Stimulated activated CD8-positive, alpha-beta memory T cell treated with anti-CD3 and anti-CD28 coated beads, Interleukin-7, amount 100 ng/mL, for 4 hours (primary cell): Measurements from ENCODE around the gene ABR.
"Not testable (repeated sequence)": the region's sequence is repeated elsewhere in the genome, so short reads cannot be mapped to it uniquely, and the experiment has no call there.

Experiments
- DNase-seq, 2 donors: peaks; one replicate each; pipeline ENCODE4 v3.0.0-alpha.2; 2020; ENCODE audit warnings: low read depth in 2 of 2

The ABR gene

DNA sequence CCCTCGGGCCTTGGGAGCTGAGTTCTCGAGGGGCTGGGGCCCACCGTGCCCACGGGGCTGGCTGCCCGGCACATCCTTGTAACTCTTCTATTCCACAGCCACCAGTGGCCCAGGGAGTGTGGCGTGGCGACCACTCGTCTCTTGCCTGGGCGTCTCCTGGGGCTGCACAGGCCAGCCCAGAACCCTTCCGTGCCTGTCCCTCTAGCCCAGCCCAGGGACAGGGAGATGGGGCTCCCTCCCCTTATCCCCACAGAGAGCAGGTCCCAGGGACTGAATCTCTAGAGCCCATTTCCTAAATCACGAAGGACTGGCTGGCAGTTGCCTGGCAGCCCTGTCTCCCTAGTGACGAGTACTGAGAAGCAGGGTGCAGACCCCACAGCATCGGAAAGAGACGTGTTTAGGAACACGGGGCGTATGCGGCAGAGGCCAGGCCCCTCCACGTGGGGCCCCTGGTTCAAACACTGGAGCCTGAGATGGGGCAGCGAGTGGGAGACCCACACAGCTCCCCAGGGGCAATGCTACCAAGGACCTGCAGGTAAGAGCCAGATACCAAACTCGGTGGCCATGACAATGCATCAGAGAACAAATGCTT is 131.8 kb downstream of the ABR start:
- DNase-seq = no peak

DNA sequence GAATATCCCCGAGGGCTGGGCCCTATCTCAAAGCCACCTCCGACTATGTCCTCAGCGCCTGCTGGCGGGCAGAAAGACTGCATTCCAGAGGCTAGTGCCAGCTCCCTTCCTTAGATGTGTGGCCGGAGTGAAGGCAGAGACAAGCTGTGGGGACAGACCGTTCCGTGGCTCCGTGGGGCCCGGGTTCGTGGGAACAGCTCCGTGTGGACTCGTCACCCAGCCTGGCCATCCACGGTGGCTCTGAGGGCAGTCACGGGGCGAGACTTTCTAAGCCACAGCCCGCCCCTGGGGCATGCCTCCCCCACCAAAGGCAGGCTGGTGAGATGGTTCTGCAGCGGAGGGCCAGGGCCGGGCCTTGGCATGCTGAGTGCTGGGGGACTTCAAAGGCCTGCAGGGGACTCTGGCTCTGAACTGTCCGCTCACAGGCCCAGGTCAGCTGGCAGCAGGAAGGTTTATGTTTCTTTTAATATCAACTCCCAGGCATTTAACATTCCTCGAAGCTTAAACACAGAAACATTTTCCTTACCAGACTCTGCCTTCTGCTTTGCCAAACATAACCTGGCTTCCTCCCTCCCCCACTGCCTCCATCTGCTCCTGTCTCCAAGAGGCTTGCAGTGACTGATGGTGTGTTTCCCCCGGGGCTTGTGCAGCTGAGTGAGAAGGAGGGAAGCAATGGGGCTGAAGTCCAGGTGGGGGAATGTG is 132.5 kb downstream of the ABR start:
- DNase-seq = no peak

GRCh38 chr17:1045456-1045855 is 134.3 kb downstream of the ABR start:
- no peak for DNase-seq

- not testable (repeated sequence) for DNase-seq
Observed at GRCh38 chr17:1044387-1045009, 135.3 kb downstream of the ABR start.

- DNase-seq = no peak
Observed at GRCh38 chr17:1043601-1044251, 136.1 kb downstream of the ABR start.

DNA sequence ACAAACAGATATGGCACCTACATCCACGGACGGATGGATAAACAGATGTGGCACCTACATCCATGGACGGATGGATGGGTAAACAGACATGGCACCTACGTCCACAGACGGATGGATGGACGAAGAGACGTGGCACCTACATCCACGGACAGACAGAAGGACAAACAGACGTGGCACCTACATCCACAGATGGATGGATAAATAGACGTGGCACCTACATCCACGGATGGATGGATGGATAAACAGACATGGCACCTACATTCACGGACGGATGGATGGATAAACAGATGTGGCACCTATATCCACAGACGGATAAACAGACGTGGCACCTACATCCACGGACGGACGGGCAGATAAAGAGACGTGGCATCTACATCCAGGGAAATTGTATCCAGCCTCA is 137.3 kb downstream of the ABR start:
- DNase-seq = no peak

GRCh38 chr17:1041746-1042145 is 138.0 kb downstream of the ABR start:
- no peak for DNase-seq

DNA sequence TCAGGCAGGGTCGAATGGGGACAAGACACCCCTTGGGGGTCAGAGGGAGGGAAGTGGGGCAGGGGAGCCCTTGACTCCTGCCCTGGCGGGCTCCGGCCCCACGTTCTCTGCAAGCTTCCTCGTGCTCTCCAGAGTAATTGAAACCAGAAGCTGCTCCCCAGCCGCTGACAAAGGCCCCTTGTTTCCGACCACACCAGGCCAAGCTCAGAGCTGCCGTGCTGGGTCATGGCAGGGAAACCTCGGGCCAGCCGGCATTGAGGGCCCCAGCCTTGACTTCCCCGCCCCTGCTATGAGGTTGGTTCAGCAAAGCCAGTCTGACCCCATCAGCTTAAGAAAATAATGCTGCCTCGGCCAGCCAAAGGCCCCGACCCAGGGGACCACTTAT is 139.6 kb downstream of the ABR start:
- DNase-seq = no peak

DNA sequence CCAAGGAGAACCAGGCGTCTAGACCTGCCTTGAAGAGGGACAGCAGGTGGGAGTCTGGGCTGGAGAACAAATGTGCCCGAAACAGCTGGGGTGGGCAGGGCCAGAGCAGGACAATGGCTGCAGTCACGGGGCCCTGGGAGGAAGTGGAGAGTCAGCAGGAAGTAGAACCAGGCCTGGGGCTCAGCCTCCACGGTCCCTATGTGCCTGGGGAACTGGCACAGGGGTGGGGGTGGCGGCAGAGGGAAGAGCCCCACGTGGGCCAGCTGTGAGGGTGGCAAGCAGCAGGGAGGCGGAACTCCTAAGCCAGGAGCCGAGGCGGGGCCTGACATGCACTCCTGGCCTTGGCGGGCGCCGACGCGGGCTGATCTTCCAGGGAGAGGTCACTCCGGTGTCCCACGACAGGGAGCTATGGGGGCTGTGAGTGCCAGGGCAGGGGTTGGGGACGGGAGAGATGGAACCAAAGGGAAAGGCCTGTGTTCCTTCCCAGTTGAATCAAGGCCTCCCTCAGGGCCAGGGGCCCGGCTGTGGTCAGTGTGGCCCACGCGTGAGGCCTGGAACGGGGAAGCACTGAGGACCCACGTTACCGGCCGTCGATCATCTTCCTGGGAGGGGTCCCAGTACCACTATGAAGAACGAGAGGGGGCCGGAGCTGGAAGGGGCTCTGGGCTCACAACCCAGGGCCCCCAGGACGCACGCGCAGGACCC is 140.1 kb downstream of the ABR start:
- no peak for DNase-seq

GRCh38 chr17:1039123-1039507 is 140.7 kb downstream of the ABR start:
- no peak for DNase-seq

DNA sequence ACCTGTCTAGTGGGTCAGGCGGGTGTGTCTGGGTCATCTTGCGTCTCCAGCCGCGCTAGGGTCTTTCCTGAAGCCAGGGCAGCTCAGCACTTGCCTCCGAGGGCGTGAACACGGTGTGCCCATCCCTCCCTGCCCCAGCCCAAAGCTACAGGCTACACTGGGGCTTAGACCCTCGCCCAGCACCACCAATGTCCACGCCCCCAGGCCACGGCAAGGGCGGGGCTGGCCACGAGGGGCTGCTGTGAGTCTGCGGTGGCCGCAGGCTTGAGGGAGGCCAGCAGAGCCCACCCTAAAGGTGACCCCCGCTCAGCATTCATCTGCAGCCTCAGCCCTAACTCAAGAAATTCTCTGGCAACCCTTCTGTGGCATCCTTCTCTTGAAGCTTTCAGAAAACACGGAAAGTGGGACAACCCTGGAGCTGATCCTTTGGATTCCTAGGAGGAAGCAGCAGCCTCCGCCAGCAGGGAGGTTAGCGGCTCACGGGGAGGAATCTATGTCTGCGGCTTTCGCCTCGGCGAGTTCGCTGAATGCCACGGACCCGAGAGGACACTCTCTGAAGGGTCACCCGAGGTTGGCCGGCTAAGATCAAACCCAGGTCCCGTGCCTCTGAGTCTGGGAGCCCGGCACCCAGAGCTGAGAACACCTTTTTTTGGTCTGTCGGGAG is 141.2 kb downstream of the ABR start:
- DNase-seq = no peak

DNA sequence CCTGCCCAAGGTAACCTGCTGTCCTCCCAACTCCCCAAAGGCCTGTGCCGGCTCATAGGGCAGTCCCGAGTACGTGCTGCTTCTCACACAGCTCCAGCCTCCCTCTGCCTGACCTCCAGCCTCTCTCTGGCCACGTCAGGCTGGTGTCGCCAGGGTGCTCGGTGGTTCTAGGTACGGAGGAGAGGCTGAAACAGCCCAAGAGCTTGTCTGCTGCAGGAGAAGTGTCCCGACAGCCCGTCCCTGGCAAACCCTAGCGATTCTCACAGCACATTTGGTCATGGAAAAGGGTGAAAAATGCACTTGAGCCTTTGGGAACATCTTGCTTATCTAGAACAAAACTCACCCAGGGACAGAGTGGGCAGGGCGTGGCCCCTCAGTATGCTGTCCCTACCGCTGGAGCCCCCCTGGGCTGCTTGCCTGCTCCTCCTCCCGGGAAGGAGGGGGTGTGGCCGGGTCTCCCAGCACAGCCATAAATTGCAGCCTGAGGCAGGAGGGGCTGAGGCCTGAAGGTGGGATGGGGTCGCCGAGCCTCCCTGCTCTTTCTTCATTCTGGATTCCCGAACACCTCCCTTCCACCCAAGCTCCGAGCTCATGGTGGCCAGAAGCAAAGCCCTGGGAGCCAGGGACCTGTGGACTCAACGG is 142.4 kb downstream of the ABR start:
- no peak for DNase-seq

- DNase-seq = no peak
Observed at GRCh38 chr17:1036845-1037237, 142.9 kb downstream of the ABR start.

DNA sequence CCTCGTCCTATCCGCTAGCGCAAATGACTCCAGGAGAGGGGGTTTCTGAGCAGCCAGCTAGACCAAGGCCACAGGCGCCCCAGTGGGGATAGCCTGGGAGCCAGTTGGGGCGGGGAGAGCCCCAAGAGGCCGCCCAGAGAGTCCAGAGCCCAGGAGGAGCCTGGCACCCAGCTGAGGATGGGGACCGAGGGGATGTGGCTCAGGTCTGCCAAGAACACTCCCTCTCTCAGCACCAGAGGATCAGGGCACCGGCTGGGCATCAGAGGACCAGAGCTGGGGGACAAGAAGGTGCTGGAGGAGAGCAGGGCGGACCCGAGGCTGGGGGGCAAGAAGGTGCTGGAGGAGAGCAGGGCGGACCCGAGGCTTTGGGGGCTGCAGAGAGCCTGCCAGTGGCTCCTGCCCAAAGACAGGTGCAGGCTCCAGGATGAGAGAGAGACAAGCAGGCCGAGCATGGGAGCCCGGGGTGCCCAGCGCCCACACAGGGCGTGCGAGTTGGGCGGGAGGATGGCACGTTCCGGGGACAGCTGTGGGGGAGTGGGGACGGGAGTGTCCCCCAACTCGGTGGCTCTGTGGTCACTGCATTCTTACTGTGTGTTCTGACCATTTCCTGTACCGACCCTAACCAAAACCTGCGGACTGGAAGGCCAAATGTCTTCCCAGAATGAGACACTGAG is 143.5 kb downstream of the ABR start:
- no peak for DNase-seq

DNA sequence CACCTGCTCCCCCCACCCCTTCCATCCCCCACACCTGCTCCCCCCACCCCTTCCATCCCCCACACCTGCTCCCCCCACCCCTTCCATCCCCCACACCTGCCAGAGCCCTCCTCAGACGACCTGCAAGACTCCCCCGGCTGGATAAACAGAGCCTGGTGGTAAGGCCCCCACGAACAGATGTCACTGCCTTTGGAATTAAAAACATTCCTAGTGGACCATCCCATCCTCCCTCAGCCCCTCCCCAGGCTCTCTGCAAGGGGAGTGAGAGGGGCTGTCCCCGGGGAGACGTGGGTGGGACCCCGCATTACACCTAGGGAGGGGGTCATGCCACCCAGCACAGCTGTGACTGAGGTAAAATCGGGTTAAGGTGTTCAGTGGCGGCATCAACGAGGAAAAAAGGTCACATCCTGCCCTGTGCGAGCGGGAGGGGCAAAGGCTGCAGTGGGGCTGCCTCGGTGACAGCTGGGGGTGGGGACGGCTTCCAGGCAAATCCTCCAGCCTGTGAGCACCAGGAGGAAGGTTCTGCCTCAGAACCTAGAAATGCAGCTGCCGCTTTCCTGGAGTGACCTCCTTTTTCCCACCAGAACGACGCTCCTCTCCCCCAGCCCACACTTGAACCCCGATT is 144.1 kb downstream of the ABR start:
- DNase-seq = no peak

- DNase-seq = no peak
Observed at GRCh38 chr17:1034652-1035210, 145.1 kb downstream of the ABR start.

- no peak for DNase-seq
Observed at GRCh38 chr17:1033503-1033902, 146.3 kb downstream of the ABR start.

DNA sequence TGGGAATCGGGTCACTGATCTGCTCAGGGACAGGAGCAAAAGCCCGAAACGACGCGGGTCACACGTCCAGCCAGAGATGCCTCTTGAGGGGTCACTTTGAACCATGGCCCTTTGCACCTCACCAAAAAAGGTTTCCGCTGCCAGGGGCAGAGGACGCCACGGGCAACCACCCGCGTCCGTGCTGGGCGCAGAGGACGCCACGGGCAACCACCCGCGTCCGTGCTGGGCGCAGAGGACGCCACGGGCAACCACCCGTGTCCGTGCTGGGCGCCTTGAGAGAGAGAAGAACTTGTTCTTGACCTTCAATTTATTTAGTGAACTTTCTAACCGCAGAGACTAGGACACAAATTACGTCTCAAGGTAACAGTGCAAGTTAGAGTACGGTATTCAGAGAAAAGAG is 147.4 kb downstream of the ABR start:
- no peak for DNase-seq

DNA sequence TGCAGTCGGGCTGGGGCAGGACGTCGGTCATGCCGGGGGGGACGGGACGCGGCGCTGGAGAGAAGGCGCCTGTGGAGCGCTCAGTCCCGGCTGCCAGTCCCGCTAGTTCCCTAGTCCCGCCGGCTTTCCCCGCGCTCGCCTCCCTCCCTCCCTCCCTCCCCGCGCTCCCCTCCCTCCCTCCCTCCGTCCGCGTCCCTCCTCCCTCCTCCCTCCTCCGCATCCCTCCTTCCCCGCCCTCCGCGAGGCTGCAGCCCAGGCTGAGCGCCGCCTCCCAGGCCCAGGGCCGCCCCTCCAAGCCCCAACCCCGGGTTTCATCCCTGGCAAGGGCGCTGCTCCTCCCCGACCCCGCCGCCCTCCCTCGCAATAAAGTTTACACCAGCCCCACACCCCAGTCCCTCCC is 148.1 kb downstream of the ABR start:
- no peak for DNase-seq
